Stomach (tissue), 9 donors: ENCODE data around the gene SLC35G1. TPM values are rescaled to one million over a fixed set of nuclear protein-coding genes. Genes with fewer than 3 reads are reported as not detected.

Experiments used
- DNase-seq, 2 donors: peaks; one replicate each; pipeline versions ENCODE4 v3.0.0 to v3.0.0-alpha.2; 2013 to 2019
- H3K27ac ChIP-seq, 5 donors: fragments of 200-600 bp in 4 of 5; sonication (generic) in 4 of 5; one replicate each; pipeline ENCODE4 v1.5.1; 2013 to 2019; ENCODE audit warnings: mild to moderate bottlenecking in 1 of 5, moderate library complexity in 1 of 5
- H3K27me3 ChIP-seq, 3 donors: fragments of 200-600 bp; sonication (generic); one replicate each; pipeline ENCODE4 v1.5.1; 2017 to 2019; ENCODE audit warnings: mixed run types in 1 of 3
- H3K36me3 ChIP-seq, 4 donors: fragments of 200-600 bp; sonication (generic); 1 replicate in 3 of 4; 2 replicates in 1 of 4; pipeline ENCODE4 v1.5.1; 2016 to 2019
- H3K4me1 ChIP-seq, 4 donors: fragments of 200-600 bp; sonication (generic); one replicate each; pipeline ENCODE4 v1.5.1; 2016 to 2019
- H3K4me3 ChIP-seq, 4 donors: fragments of 200-600 bp; sonication (generic) in 3 of 4; one replicate each; pipeline ENCODE4 v1.5.1; 2016 to 2019; ENCODE audit warnings: mild to moderate bottlenecking in 1 of 4
- H3K9me3 ChIP-seq, 4 donors: fragments of 200-600 bp; sonication (generic); one replicate each; pipeline ENCODE4 v1.5.1; 2016 to 2019
- CTCF ChIP-seq, 7 experiments: fragments of 450-650 bp in 4 of 7; fragments of 200-600 bp in 3 of 7; sonication (generic) in 3 of 7; IDR thresholded peaks; one replicate each; pipeline ENCODE4 v1.5.1; 2016 to 2019; ENCODE audit warnings: antibody characterized with exemption in 7 of 7, control low read depth in 2 of 7, mild to moderate bottlenecking in 1 of 7
- EP300 ChIP-seq: sonication (generic); formaldehyde crosslinking; IDR thresholded peaks from one replicate; pipeline ENCODE4 v1.6.1; 2017; ENCODE audit warnings: antibody characterized with exemption
- POLR2A ChIP-seq, 4 donors: fragments of 450-650 bp; IDR thresholded peaks; one replicate each; pipeline ENCODE4 v1.6.1; 2016; ENCODE audit warnings: antibody characterized with exemption in 4 of 4, control low read depth in 2 of 4, mild to moderate bottlenecking in 1 of 4, moderate library complexity in 1 of 4
- POLR2AphosphoS5 ChIP-seq, 3 donors: sonication (generic); formaldehyde crosslinking; IDR thresholded peaks; one replicate each; pipeline ENCODE4 v1.6.1; 2016; ENCODE audit warnings: antibody characterized with exemption in 3 of 3
- WGBS, 5 donors: extraction: QIAGEN DNeasy Blood & Tissue Kit in 3 of 5; methylation state at CpG; one replicate each; pipeline versions ENCODE4 v1.1.5 to v1.1.7; 2013 to 2018; 5-methylcytosine and 5-hydroxymethylcytosine counted together
- intact Hi-C: fragments of 100-400 bp; cut with DNase I; formaldehyde crosslinking; loops from one replicate; pipeline ENCODE4 v1.15.1; 2023; ENCODE audit warnings: low total_unique reads
- polyA plus RNA-seq, 3 donors: library from polyadenylated mRNA; stranded (reverse); fragments of 200-250 nt; gene quantifications; one replicate each; pipeline ENCODE4 v1.2.3, GENCODE V29; 2013
- total RNA-seq, 5 donors: library from RNA; depleted of rRNA; stranded (reverse); fragments of >200 nt; gene quantifications; one replicate each; pipeline versions ENCODE4 v1.1.0 to v1.2.3, GENCODE V29; 2014 to 2016
- donor health status: healthy with polysubstance abuse.
- donor health status: Bipolar disorder and iron deficiency.
- donor health status: healthy.

Gene SLC35G1
- total and polyA plus RNA-seq, 8 donors = 1.8 to 13.8 (median 4.5) TPM

- H3K4me3 ChIP-seq = no peak overlapping the region
- intact Hi-C loops = no loop called here
- 72 to 85% (median 79%) methylated on average over 6 of the region's 6 CpGs for WGBS, 5 donors
- H3K36me3 ChIP-seq = no peaks in the 10 kb centered on the region
- H3K27ac ChIP-seq = no peak overlapping the region
- H3K27me3 ChIP-seq = no peaks in the 10 kb centered on the region
- H3K4me1 ChIP-seq = no peaks in the 10 kb centered on the region
- no peak for DNase-seq
- H3K9me3 ChIP-seq = no peaks in the 10 kb centered on the region
- TF ChIP-seq POLR2AphosphoS5 (IDR thresholded peaks at IDR 0.05) = no peak
- no peak for TF ChIP-seq POLR2A (IDR thresholded peaks at IDR 0.05)
- no peak for TF ChIP-seq EP300
- no peak for TF ChIP-seq CTCF (IDR thresholded peaks at IDR 0.05)
Measured at GRCh38 chr10:93940881-93941280, 47.1 kb downstream of the SLC35G1 start.

- Histone ChIP-seq H3K9me3 (no peaks in the 10 kb centered on the region), H3K36me3 (no peaks in the 10 kb centered on the region), H3K27ac (no peak overlapping the region), H3K4me1 (no peaks in the 10 kb centered on the region), H3K27me3 (no peaks in the 10 kb centered on the region), H3K4me3 (no peak overlapping the region)
- WGBS, 5 donors = 81 to 87% (median 86%) methylated on average over 7 of the region's 7 CpGs
- no peak for DNase-seq
- intact Hi-C loops = no loop called here
- TF ChIP-seq POLR2AphosphoS5 (IDR thresholded peaks at IDR 0.05) (no peak), CTCF (IDR thresholded peaks at IDR 0.05) (no peak), EP300 (no peak), POLR2A (IDR thresholded peaks at IDR 0.05) (no peak)
Measured at GRCh38 chr10:93941606-93942005, 47.8 kb downstream of the SLC35G1 start.

GRCh38 chr10:93945819-93946218 lies 52.0 kb downstream of the SLC35G1 start:
- Histone ChIP-seq H3K4me3 (no peak overlapping the region), H3K4me1 (no peaks in the 10 kb centered on the region), H3K9me3 (no peaks in the 10 kb centered on the region), H3K27me3 (no peaks in the 10 kb centered on the region), H3K36me3 (no peaks in the 10 kb centered on the region), H3K27ac (no peak overlapping the region)
- TF ChIP-seq CTCF (IDR thresholded peaks at IDR 0.05) (no peak), EP300 (no peak), POLR2A (IDR thresholded peaks at IDR 0.05) (no peak), POLR2AphosphoS5 (IDR thresholded peaks at IDR 0.05) (no peak)
- DNase-seq = peak in 1 of 2 donors; percentile 26
- 68 to 81% (median 79%) methylated on average over 4 of the region's 4 CpGs for WGBS, 5 donors
- intact Hi-C loops = no loop called here

- H3K27me3 ChIP-seq = no peaks in the 10 kb centered on the region
- H3K9me3 ChIP-seq = no peaks in the 10 kb centered on the region
- TF ChIP-seq EP300 (no peak), POLR2AphosphoS5 (IDR thresholded peaks at IDR 0.05) (no peak), CTCF (IDR thresholded peaks at IDR 0.05) (no peak), POLR2A (IDR thresholded peaks at IDR 0.05) (no peak)
- H3K36me3 ChIP-seq = no peaks in the 10 kb centered on the region
- 67 to 74% (median 71%) methylated on average over 8 of the region's 8 CpGs for WGBS, 5 donors
- H3K4me3 ChIP-seq = no peak overlapping the region
- intact Hi-C loops = no loop called here
- H3K4me1 ChIP-seq = no peaks in the 10 kb centered on the region
- H3K27ac ChIP-seq = no peak overlapping the region
- peak in 1 of 2 donors; percentile 36 for DNase-seq
Measured at GRCh38 chr10:93947055-93947454, 53.3 kb downstream of the SLC35G1 start.
